Pancreas (tissue), 10 donors: ENCODE data around the gene GRN. TPM values are rescaled to one million over a fixed set of nuclear protein-coding genes. Genes with fewer than 3 reads are reported as not detected.

Source experiments
- ATAC-seq, 4 donors: fragments of 200-7000 bp; cut with Tn5 transposase; one replicate each; pipeline versions ENCODE4 v1.8.0 to v1.9.1; 2020; ENCODE audit warnings: mild to moderate bottlenecking in 4 of 4, moderate library complexity in 4 of 4
- DNase-seq, 6 donors: peaks; one replicate each; pipeline ENCODE4 v3.0.0-alpha.2; 2020
- FAIRE-seq: peaks from 2 replicates; lab custom pipeline; 2012; peaks lifted over from hg19 to GRCh38; lab: Jason Lieb, UNC
- H3K27ac ChIP-seq, 4 donors: fragments of 200-600 bp; sonication (generic); 1 replicate in 3 of 4; 2 replicates in 1 of 4; pipeline versions ENCODE4 v1.5.0 to v1.8.0; 2020
- H3K27me3 ChIP-seq, 4 donors: fragments of 200-600 bp; one replicate each; pipeline ENCODE4 v1.8.0; 2021
- H3K36me3 ChIP-seq, 3 donors: fragments of 200-600 bp; sonication (generic) in 1 of 3; one replicate each; pipeline versions ENCODE4 v1.5.0 to v1.8.0; 2020 to 2021
- H3K4me1 ChIP-seq, 3 donors: fragments of 200-600 bp; one replicate each; pipeline ENCODE4 v1.8.0; 2021
- H3K4me3 ChIP-seq, 4 donors: fragments of 200-600 bp; sonication (generic) in 2 of 4; one replicate each; pipeline versions ENCODE4 v1.5.0 to v1.8.0; 2020 to 2021
- H3K9me3 ChIP-seq, 4 donors: fragments of 200-600 bp; one replicate each; pipeline ENCODE4 v1.8.0; 2021
- CTCF ChIP-seq, 4 donors: fragments of 200-600 bp; sonication (generic) in 3 of 4; IDR thresholded peaks; one replicate each; pipeline versions ENCODE4 v1.5.0 to v1.8.0; 2021; ENCODE audit warnings: antibody characterized with exemption in 4 of 4
- WGBS, 2 donors: extraction: QIAGEN DNeasy Blood & Tissue Kit; methylation state at CpG; one replicate each; pipeline ENCODE4 v1.1.7; 2013; 5-methylcytosine and 5-hydroxymethylcytosine counted together
- intact Hi-C, 3 donors: fragments of 100-400 bp; cut with DNase I; formaldehyde crosslinking; loops; one replicate each; pipeline versions ENCODE4 v1.11.1 to v1.14.2; 2022
- polyA plus RNA-seq, 2 donors: library from polyadenylated mRNA; stranded (reverse); fragments of 200-250 nt; gene quantifications; one replicate each; pipeline ENCODE4 v1.2.3, GENCODE V29; 2013
- total RNA-seq, 6 donors: library from RNA; stranded (reverse); fragmentation: NEBNext Ultra II Directional in 4 of 6; extraction: Animal tissue kit (Norgen Biotek cat#: 25700) in 4 of 6; gene quantifications; one replicate each; pipeline versions ENCODE4 v1.2.1 to v1.2.4, GENCODE V29; 2021 to 2023
- donor health status: healthy with polysubstance abuse.
- donor health status: DM: no; HTN: no; CAD: no; lungs with moderate emphysema.
- donor health status: DM: no; HTN: no; CAD: no.
- donor health status: control.
- donor health status: control.
- donor health status: Bipolar disorder and iron deficiency.
- donor health status: DM: yes; HTN: yes; CAD: no.
- donor health status: DM: no; HTN: no; CAD: no.
- donor health status: DM: no; HTN: no; CAD: no.
- donor health status: DM: yes; HTN: yes; CAD: no.

The GRN gene
- total and polyA plus RNA-seq, 8 donors: 48.0 to 229 (median 69.6) TPM

GRCh38 chr17:44384281-44384822 is 39.2 kb downstream of the GRN start:
- WGBS, 2 donors: 22 to 23% methylated on average over 29 of the region's 29 CpGs
- no peak overlapping the region for H3K27ac ChIP-seq

GRCh38 chr17:44384823-44385286 is 39.8 kb downstream of the GRN start:
- peaks cover 0 to 3% (median 0%) of the 10 kb centered on the region in 3 donors for H3K4me1 ChIP-seq
- TF ChIP-seq CTCF (IDR thresholded peaks at IDR 0.05): no peak
- peak; percentile 2 to 45 (median 34) for ATAC-seq
- peak in 3 of 6 donors; percentile 31 to 75 (median 65) for DNase-seq
- intact Hi-C loops: no loop called here
- no peaks in the 10 kb centered on the region for H3K9me3 ChIP-seq
- H3K27ac ChIP-seq: no peak overlapping the region
- no peaks in the 10 kb centered on the region for H3K27me3 ChIP-seq
- peak overlapping the region; percentile 15 to 53 (median 36) for H3K4me3 ChIP-seq
- no peaks in the 10 kb centered on the region for H3K36me3 ChIP-seq
- FAIRE-seq: no peak
- 4 to 5% methylated on average over 25 to 26 of the region's 26 CpGs for WGBS, 2 donors

More at GRCh38 chr17:44384281-44384822, 39.2 kb downstream of the GRN start:
- Histone ChIP-seq H3K27me3 (no peaks in the 10 kb centered on the region), H3K36me3 (no peaks in the 10 kb centered on the region), H3K4me3 (peak overlapping the region in 1 of 4 donors; percentile 50), H3K4me1 (peaks cover 0 to 3% (median 0%) of the 10 kb centered on the region in 3 donors), H3K9me3 (no peaks in the 10 kb centered on the region)
- DNase-seq (no peak), FAIRE-seq (no peak), ATAC-seq (no peak)
- TF ChIP-seq CTCF (IDR thresholded peaks at IDR 0.05): no peak
- intact Hi-C loops: no loop called here

- FAIRE-seq (no peak), ATAC-seq (peak; percentile 90 to 98 (median 96)), DNase-seq (peak; percentile 80 to 94 (median 88))
- no peaks in the 10 kb centered on the region for H3K9me3 ChIP-seq
- intact Hi-C loops: no loop called here
- H3K4me1 ChIP-seq: peaks cover 0 to 3% (median 0%) of the 10 kb centered on the region in 3 donors
- H3K27me3 ChIP-seq: no peaks in the 10 kb centered on the region
- no peak for TF ChIP-seq CTCF (IDR thresholded peaks at IDR 0.05)
- H3K36me3 ChIP-seq: no peaks in the 10 kb centered on the region
- 4% methylated on average over 56 to 68 of the region's 68 CpGs for WGBS, 2 donors
- no peak overlapping the region for H3K27ac ChIP-seq
- H3K4me3 ChIP-seq: peak overlapping the region; percentile 15 to 53 (median 36)
Measured at GRCh38 chr17:44385287-44386181, 40.4 kb downstream of the GRN start.

GRCh38 chr17:44386182-44386525 is 41.1 kb downstream of the GRN start:
- Histone ChIP-seq H3K4me1 (peaks cover 0 to 3% (median 0%) of the 10 kb centered on the region in 3 donors), H3K36me3 (no peaks in the 10 kb centered on the region), H3K4me3 (peak overlapping the region in 3 of 4 donors; percentile 21 to 53 (median 50)), H3K9me3 (no peaks in the 10 kb centered on the region), H3K27ac (no peak overlapping the region), H3K27me3 (no peaks in the 10 kb centered on the region)
- FAIRE-seq (no peak), ATAC-seq (no peak), DNase-seq (no peak)
- TF ChIP-seq CTCF (IDR thresholded peaks at IDR 0.05): no peak
- intact Hi-C loops: no loop called here
- WGBS, 2 donors: 35 to 36% methylated on average over 10 of the region's 10 CpGs
